ENCODE results near the gene MTMR6.

GRCh38 chr13:25215253-25215575 lies 72.1 kb downstream of the MTMR6 start:
- no peak for TF ChIP-seq CTCF (IDR thresholded peaks at IDR 0.05; ENCODE audit: low read depth, low read length)
- TF ChIP-seq MAX (IDR thresholded peaks at IDR 0.05; ENCODE audit: low read depth, low read length), result no peak
- TF ChIP-seq POLR2A (IDR thresholded peaks at IDR 0.05; ENCODE audit: extremely low read depth, insufficient read length), result no peak
